Measurements from ENCODE around the gene OBSCN.

The OBSCN gene

GRCh38 chr1:228212415-228212965, 4.6 kb downstream of the OBSCN start:
- TF ChIP-seq REST (IDR thresholded peaks at IDR 0.05; ENCODE audit: insufficient read depth in 1 of 2, low read depth in 2 of 2, low read length in 2 of 2) (no peak), SIN3A (IDR thresholded peaks at IDR 0.05; ENCODE audit: borderline replicate concordance, insufficient read depth, low read length) (no peak), TAF1 (IDR thresholded peaks at IDR 0.05; ENCODE audit: borderline replicate concordance, insufficient read depth, low read length) (no peak), FOXP2 (optimal IDR thresholded peaks at IDR 0.05; ENCODE audit: borderline replicate concordance, extremely low read depth, extremely low read length, insufficient read depth) (no peak), POLR2AphosphoS5 (IDR thresholded peaks at IDR 0.05; ENCODE audit: low read depth, low read length) (no peak)

GRCh38 chr1:228212966-228213844, 5.4 kb downstream of the OBSCN start:
- TF ChIP-seq SIN3A (IDR thresholded peaks at IDR 0.05; ENCODE audit: borderline replicate concordance, insufficient read depth, low read length) (no peak), FOXP2 (optimal IDR thresholded peaks at IDR 0.05; ENCODE audit: borderline replicate concordance, extremely low read depth, extremely low read length, insufficient read depth) (peak; percentile 94)

GRCh38 chr1:228213917-228214808, 6.3 kb downstream of the OBSCN start:
- TF ChIP-seq TAF1 (IDR thresholded peaks at IDR 0.05; ENCODE audit: borderline replicate concordance, insufficient read depth, low read length) (no peak), FOXP2 (optimal IDR thresholded peaks at IDR 0.05; ENCODE audit: borderline replicate concordance, extremely low read depth, extremely low read length, insufficient read depth) (no peak), REST (IDR thresholded peaks at IDR 0.05; ENCODE audit: insufficient read depth in 1 of 2, low read depth in 2 of 2, low read length in 2 of 2) (no peak), SIN3A (IDR thresholded peaks at IDR 0.05; ENCODE audit: borderline replicate concordance, insufficient read depth, low read length) (no peak), POLR2AphosphoS5 (IDR thresholded peaks at IDR 0.05; ENCODE audit: low read depth, low read length) (no peak)

- TF ChIP-seq FOXP2 (optimal IDR thresholded peaks at IDR 0.05; ENCODE audit: borderline replicate concordance, extremely low read depth, extremely low read length, insufficient read depth), result no peak
- no peak for TF ChIP-seq SIN3A (IDR thresholded peaks at IDR 0.05; ENCODE audit: borderline replicate concordance, insufficient read depth, low read length)
- no peak for TF ChIP-seq POLR2AphosphoS5 (IDR thresholded peaks at IDR 0.05; ENCODE audit: low read depth, low read length)
- no peak for TF ChIP-seq REST (IDR thresholded peaks at IDR 0.05; ENCODE audit: insufficient read depth in 1 of 2, low read depth in 2 of 2, low read length in 2 of 2)
- no peak for TF ChIP-seq TAF1 (IDR thresholded peaks at IDR 0.05; ENCODE audit: borderline replicate concordance, insufficient read depth, low read length)
Measured at GRCh38 chr1:228214921-228215662, 7.2 kb downstream of the OBSCN start.
